VCaP (cell line): ENCODE data around the gene GSK3A.
"Not testable (repeated sequence)": the region's sequence is repeated elsewhere in the genome, so short reads cannot be mapped to it uniquely, and the experiment has no call there.

ENCODE experiments used
- H3K27ac ChIP-seq: fragments of 450-650 bp; 2 replicates; pipeline ENCODE4 v1.5.1; 2017
- TF ChIP-seq, protein P1 (sequence below): fragments of 450-650 bp; conservative IDR thresholded peaks from 2 replicates; pipeline ENCODE4 v1.5.1; 2017; ENCODE audit warnings: mild to moderate bottlenecking, moderate library complexity

Gene GSK3A

DNA sequence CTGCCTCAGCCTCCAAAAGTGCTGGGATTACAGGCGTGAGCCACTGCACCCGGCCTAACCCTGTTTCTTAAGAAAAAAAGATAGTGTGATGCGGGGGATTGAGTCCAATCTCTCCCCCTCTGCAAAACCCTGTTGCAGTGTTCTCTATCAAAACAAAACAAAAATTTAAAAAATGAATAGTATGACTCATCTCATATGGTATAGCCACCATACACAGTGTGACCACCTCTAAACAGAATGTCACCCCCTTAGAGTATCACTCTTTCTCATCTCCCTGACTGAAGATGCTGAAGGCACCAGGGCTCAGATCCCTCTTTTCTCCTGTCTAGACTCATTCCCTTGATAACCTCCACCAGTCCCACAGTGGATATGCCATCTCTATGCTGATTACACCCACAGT lies 19.4 kb upstream of the GSK3A start:
- TF ChIP-seq, protein P1, sequence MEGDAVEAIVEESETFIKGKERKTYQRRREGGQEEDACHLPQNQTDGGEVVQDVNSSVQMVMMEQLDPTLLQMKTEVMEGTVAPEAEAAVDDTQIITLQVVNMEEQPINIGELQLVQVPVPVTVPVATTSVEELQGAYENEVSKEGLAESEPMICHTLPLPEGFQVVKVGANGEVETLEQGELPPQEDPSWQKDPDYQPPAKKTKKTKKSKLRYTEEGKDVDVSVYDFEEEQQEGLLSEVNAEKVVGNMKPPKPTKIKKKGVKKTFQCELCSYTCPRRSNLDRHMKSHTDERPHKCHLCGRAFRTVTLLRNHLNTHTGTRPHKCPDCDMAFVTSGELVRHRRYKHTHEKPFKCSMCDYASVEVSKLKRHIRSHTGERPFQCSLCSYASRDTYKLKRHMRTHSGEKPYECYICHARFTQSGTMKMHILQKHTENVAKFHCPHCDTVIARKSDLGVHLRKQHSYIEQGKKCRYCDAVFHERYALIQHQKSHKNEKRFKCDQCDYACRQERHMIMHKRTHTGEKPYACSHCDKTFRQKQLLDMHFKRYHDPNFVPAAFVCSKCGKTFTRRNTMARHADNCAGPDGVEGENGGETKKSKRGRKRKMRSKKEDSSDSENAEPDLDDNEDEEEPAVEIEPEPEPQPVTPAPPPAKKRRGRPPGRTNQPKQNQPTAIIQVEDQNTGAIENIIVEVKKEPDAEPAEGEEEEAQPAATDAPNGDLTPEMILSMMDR: no peak
- no peak overlapping the region for H3K27ac ChIP-seq

DNA sequence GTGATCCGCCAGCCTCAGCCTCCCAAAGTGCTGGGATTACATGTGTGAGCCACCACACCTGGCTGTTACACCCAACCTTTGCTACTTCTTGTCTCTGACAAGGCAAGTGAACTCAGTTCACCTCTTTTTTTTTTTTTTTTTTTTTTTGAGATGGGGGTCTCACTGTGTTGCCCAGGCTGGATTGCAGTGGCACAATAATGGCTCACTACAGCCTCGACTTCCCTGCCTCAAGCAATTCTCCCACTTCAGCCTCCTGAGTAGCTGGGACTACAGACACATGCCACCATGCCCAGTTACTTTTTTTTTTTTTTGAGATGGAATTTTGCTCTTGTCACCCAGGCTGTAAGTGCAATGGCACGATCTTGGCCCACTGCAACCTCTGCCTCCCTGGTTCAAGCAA lies 15.4 kb upstream of the GSK3A start:
- H3K27ac ChIP-seq: not testable (repeated sequence)

DNA sequence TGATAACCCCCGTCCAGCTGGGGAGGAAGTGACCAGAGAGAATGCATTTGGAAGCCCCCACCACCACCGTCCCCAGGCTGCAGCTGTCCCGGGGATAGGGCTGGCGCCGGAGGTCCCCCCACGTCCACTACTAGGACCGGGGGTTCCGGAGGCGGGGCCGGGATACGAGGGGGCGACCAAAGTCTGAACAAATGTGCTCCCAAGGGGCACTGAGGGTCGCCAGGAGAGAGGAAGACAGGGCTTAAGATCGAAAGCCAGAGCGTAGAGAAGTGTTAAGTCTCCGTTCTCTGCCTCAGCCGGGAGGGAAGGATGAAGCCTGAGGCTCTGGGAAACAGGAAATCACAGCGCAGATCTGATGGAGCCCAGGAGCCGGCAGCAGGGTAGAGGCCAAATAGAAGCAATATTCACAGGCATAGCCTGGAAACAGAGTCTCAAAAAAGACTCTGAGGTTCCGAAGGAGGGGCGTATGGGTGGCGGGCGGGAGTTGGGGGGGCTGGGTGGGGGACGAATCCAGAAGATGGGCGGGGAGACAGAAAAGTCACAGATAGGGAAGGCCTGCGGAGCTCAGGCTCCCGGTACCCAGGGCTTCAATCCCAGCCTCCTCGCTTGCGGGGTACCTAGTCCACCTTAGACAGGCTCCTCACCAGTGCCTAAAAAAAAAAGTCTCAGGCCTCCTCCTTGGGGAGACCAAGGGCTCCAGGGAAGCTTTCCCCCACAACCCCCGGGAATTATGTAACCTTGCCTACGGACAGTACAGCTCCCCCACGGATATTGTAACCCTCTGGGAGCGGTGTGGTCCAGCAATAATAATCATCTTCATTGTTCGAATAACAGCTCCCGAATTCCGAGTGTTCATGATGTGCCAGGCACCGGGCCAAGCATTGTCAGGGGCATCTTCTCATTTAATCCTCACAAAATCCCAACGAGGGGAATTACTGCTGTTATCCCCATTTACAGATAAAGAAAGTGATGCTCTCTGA lies 13.7 kb upstream of the GSK3A start:
- H3K27ac ChIP-seq: peak overlapping the region; percentile 91
- TF ChIP-seq, protein P1: no peak

DNA sequence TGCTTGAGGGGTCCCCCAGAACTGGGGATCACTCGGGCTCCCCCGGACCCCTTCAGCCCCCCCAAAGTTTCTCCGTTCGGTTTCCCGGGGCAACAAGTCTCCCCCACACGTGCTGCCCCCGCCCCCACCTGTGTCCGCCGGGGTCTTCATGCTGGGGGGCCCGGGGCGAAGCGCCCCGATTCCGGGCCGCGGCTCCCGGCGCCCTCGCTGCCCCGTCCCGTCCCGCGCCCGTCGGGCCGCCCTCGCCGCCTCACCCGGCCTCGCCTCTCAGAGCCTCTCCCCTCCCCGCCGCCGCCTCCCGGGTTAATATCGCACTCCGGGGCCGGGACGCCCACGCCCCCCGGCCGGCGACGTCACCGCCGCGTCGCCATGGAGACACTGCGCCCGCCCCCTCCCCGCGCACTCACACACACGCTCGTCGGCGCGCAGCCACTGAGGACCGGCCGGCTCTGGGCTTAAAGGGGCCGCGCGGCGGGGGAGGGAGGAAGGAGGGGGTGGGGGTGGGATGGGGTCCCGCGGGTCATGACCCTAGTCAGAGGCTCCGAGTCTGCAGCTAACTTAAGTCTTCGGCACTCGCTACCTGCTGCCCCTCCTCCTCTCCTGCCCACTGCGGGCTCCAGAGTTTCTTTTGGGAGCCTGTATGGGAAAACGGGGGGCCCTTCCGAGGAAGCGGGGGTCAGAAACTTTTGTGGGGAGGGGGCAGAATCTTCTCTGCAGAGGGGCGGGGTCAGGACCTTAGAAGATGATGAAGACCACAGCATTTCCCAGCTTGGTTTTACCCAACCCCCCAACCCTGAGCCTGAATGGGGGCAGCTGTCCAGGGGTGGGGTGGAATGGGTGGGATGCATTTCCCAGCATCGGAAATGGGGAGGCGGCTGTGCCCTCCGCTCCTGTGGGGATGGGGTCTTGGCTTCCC lies 12.7 kb upstream of the GSK3A start, which contains the start of gene ERF:
Gene ERF (minus strand): TSS at position 279 of the 916 bp plus-strand sequence. CDS start 129 bp downstream, at position 150.
- TF ChIP-seq, protein P1: no peak

DNA sequence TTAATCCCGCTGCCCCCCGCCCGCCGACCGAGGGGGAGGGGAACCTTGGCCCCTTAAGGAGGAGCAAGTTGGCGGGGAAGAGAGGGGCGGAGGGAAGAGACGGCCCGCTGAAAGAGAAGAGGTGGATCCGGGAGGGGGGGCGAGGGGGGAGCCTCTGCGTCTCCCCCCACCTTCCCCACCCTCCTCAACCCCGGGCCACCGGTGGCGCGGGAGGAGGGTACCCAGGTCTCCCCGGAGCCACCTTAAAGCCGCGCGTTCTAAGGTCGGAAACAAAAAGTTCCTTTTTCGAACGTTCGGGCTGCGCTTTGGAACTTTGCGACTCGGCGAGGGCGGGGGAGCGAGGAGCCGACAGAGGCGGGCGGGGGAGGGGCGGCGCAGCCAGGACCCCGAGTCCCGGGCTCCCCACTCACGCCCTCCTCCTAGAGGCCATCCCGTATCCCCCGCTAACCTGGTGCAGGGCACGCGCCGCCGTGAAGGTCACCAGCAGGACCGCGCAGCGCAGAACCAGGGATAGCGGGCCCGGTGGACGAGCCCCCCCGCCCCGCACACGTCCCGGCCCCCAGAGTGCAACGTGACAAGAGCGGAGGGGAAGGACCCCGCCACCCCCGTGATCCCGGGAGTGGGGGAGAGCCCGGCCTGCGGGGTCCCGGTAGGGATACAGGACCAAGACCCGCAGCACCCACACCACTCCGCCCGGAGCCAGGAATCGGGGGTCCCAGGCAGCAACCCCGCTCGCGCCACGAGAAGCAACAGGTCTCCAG lies 11.9 kb upstream of the GSK3A start:
- peak overlapping the region; percentile 91 for H3K27ac ChIP-seq
- TF ChIP-seq, protein P1: no peak

More for the DNA sequence above, 12.7 kb upstream of the GSK3A start, which contains the start of gene ERF:
- peak within 1 kb of the TSS; percentile 91 for H3K27ac ChIP-seq

DNA sequence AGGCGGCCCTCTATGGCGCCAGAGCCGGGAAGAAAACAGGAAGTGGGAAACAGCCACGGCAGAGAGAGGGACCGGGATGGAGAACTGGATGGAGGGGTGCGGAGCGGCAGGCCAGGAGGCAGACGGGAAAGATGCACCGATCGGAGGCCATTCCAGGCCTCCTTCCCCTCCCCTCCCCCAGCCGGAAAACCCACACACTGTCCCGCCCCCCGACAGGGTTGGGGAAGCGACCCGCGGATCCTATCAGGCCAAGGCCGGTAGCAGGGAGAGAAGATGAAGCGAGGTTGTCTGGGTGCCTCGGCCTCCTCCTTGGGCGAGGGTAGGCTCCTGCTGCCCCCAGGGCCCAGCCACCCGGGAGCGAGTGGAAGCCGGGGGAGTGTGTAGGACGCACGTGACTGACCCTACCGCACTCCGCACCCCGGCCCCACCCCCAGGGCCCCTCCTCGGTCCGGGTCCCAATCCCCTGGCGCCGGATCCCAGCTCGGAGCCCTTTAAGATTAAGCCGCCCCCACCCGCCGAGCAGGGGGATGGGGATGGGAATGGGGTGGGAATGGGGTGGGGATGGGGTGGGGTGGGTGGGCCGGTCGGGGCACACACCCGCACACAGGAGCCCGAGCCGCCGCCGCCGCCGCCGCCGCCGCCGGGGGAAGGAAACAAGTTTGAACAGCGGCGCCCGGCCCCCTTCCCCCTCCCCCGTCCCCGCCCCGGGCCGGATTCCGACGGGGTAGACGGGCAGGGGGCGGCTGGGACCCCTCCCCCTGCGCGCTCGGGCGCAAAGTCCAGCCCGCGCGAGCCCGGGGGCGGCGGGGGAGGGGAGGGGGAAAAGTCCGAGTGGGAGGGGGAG lies 11.1 kb upstream of the GSK3A start:
- TF ChIP-seq, protein P1: no peak
- H3K27ac ChIP-seq: peak overlapping the region; percentile 91
